GM21447 (cell line): Measurements from ENCODE around the gene MAN1C1.

Experiments used
- ATAC-seq: cut with Tn5 transposase; IDR thresholded peaks from one replicate; pipeline ENCODE4 v1.9.1; 2021; ENCODE audit not compliant: unreplicated experiment

MAN1C1 gene

GRCh38 chr1:25774206-25774803, 157.7 kb downstream of the MAN1C1 start:
- no peak for ATAC-seq

GRCh38 chr1:25774921-25775771, 158.6 kb downstream of the MAN1C1 start:
- ATAC-seq, result no peak

- ATAC-seq, result no peak
These were observed 162.8 kb downstream of the MAN1C1 start for GRCh38 chr1:25779388-25779787.

- ATAC-seq, result no peak
These were observed 163.3 kb downstream of the MAN1C1 start for GRCh38 chr1:25779894-25780293.

DNA sequence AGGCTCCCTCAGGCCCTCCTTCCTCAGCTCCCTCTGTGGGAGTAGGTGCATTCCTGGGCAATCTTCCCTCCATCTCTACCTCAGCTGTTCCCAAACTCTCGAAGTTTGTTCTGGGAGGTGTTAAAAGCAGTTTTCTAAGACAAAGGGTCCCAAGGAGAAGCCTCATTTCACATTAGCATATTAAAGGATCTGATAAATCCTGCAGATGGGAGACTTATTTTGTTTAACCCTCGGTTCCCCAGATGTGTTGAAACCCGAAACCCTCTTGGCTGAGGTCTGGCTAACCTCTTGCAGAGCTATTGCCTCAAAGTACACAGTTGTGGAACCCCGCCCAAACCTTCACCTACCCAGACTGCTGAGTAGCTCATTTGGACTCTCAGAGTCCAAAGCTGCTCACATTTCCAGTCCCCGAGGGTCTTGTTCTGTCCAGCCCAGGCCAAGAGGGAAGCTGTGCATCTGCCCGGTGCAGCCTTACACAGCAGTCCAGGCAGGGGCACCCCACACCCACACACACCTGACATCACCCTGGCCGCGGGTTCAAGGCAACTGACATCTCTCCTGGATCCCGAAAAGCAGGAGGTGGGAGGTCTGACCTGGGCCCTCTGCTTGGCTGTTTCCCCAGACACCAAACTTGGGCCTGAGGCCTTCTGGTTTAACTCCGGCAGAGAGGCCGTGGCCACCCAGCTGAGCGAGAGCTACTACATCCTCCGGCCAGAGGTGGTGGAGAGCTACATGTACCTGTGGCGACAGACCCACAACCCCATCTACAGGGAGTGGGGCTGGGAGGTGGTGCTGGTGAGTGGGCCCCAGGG, 163.9 kb downstream of the MAN1C1 start:
- ATAC-seq, result no peak

- no peak for ATAC-seq
These were observed 164.5 kb downstream of the MAN1C1 start for GRCh38 chr1:25781130-25781433.

DNA sequence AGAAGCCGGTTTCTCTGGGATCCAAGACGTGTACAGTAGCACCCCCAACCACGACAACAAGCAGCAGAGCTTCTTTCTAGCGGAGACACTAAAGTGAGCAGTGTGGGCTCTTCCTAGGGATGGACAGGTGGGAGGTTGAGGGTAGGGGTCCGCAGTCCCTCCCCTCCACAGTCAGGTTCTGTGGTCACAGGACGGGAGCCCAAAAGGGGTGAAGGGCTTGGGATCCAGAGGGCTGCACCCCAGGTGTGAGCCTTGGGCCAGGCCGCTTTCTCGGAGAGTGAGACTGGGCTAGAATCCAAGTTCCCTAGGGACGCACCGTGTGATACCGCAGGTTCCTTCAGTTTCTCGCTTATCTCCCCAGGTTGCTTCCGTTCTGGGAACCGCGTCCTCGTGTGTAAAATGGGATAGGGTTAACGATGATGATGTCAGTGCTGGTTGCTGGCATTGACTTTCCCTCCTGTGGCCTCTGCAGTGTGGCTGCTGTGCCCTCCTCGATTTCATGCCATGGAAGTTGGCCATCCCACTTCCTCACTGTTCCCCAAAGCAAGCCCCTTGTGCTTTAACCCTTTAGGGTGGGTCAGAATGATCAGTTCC, 166.1 kb downstream of the MAN1C1 start:
- ATAC-seq, result no peak

DNA sequence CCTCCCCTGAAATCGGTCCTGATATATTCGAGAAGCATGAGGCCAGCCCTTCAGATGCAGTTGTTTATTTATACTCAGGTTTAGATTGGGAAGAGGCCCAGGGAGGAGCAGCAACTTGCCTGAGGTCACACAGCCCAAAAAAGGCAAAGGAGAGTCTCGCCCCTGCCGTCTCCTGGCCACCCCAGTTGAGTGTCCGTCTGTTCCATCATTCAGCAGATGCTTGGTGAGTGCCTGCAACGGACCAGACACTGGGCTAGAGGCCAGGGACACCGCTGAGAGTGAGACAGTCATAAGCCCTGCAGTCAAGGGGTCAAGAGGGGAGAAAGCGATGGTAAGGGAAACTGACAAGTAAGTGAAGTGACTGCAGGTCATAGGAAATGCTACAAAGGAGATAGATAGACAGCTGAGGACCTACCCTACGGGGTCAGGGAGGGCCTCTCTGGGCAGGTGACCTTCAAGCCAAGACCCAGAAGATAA, 168.0 kb downstream of the MAN1C1 start:
- ATAC-seq, result no peak

DNA sequence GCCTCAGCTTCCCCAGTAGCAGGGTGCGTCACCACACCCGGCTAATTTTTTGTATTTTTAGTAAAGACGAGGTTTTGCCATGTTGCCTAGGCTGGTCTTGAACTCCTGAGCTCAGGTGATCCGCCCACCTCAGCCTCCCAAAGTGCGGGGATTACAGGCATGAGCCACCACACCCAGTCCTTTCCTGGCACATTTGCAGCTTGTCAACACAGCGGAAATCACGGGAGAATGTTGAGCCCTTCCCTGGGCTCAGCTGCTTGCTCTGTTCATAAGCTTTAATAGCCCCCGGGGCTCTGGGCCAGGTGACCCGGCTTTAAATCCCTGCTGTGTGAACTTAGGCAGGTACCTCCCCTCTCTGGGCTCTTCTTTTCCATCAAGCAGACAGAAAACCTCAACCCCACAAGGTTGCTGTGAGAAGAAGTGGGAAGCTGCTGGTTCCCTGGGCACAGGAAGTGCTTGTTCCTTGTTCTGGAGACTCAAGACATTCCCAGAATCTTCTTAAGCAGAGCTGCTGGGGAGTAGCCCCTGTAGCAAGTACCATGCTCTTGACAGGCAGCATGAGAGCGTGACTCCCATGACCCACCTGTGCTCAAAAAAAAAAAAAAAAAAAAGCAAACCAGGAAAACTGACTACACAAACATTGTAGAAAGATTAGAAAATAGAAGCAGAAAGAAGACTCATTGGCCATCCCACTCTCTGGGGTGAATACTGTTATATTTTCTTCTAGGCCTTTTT, 168.9 kb downstream of the MAN1C1 start:
- no peak for ATAC-seq

DNA sequence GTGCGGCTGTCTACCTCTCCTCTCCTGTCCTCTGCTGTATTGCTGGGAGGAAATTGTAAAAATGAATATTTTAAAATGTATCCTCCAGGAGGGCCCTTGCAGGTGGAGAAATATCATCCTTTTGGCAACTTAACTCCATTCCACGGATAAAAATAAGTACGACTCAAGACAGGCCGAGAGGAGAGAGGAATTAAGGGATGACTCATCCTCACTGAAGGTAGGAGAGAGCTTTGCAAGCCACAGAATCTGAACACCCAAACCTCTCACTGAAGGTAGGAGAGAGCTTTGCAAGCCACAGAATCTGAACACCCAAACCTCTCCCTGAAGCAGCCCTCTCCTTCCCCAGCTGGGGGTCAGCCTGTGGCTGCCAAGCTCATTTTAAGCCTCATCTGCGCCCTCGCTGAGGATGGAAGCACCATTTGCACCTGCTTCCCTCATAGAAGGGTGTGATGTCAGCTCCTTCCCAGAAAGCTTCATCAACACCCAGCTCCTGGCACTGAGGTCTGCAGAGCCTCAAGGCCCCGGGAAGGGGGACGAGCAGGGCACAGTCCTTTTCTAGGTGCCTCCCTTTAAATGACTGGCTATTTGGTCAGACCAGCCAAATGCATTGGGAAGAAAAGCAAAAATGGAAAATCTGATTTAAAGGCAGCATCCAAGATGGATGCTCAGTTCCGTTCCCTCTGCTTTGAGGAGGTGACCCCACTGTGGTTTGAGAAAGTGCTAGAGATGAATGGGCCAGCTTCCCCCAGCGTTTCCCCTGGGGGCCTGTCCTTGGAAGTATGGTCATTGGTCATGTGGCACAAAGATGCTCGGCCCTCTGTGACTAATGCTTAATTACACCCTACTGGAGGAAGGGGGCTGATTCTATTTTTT, 170.5 kb downstream of the MAN1C1 start:
- ATAC-seq, result no peak

- ATAC-seq, result no peak
These were observed 171.2 kb downstream of the MAN1C1 start for GRCh38 chr1:25787760-25788166.

DNA sequence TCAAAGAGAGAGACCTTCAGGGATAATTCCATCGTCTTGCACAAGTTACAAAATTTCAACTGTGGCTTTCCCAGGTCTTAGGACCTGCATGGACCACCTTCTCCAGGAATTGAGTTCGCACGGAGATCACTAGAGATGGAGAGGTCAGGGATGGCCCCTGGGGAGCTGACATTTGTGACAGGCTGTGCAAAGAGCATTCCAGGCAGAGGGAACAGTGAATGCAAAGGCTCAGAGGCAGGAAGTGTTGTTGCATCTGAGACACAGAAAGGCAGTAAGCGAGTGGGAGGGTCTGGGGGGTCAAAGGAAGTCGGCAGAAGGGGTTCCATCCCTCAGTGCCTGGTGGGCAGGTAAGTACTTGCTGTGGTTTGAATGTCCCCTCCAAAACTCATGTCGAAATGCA, 173.9 kb downstream of the MAN1C1 start:
- ATAC-seq, result no peak

DNA sequence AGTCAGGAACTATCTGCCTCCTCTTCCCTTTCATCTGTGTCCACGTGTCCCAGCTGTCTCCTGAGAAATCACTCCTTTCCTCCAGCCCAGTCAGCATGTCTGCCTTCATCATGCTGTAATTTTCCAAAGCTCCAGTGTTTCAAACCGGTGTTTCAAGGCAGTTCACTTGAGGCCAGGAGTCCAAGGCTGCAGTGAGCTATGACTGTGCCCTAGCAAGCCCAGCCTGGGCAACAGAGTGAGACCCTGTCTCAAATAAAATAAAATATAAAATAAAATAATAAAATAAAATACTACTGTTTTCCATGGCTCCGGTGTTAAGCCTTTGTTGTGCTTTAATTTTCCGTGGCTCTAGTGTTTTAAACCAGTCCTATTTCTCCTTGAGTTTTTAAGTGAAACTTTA, 175.5 kb downstream of the MAN1C1 start:
- no peak for ATAC-seq

- ATAC-seq, result no peak
These were observed 177.1 kb downstream of the MAN1C1 start for GRCh38 chr1:25793585-25794170.

GRCh38 chr1:25794325-25794724, 177.7 kb downstream of the MAN1C1 start:
- ATAC-seq, result no peak

DNA sequence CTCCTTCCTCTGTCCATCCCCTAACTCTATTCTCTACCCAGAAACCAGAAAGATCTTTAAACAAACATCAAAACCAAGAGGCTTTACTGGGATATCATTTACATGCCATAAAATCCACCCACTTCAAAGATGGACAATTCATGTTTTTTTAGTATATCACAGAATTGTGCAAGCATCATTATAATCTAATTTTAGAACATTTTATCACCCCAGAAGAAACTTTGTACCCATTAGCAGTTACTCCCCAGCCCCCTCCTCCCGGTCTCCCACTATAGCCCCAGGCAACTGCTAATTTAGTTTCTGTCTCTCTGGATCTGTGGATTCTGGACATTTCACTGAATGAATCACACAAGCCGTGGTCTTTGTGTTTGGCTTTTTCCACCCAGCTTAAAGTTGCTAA, 178.6 kb downstream of the MAN1C1 start:
- ATAC-seq, result no peak

DNA sequence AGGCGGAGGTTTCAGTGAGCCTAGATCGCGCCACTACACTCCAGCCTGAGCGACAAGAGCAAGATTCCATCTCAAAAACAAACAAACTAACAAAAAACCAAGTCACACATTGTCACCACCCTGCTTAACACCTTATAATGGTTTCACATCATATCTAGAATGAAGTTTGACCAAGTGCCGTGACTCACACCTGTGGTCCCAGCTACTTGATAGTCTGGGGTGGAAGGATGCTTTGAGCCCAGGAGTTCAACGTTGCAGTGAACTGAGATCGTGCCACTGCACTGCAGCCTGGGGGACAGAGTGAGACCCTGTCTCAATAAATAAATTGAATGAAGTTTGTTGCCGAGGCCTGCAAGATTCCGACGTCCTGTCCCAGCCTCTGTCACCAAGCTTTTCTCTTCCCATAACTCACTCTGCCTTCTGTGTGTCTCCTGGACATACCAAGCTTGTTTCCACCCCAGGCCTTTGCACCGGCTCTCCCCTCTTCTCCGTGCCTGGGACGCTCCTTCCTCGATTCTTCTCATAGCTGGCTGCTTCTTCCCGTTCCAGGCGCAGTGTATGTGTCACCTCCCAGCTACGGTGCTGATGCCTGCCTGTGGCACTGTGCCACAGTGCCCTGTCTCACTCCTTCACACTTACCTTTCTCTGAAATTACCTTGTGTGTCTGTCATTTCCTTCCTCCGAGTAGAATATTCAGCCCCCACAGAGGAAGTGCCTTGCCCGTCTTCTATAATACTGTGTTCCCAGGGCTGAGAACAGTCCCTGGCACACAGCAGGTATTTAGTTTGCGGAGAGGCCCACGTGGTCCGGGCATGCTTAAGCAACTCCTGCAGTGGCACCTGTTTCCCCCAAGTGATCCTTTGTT, 179.6 kb downstream of the MAN1C1 start:
- ATAC-seq, result no peak

DNA sequence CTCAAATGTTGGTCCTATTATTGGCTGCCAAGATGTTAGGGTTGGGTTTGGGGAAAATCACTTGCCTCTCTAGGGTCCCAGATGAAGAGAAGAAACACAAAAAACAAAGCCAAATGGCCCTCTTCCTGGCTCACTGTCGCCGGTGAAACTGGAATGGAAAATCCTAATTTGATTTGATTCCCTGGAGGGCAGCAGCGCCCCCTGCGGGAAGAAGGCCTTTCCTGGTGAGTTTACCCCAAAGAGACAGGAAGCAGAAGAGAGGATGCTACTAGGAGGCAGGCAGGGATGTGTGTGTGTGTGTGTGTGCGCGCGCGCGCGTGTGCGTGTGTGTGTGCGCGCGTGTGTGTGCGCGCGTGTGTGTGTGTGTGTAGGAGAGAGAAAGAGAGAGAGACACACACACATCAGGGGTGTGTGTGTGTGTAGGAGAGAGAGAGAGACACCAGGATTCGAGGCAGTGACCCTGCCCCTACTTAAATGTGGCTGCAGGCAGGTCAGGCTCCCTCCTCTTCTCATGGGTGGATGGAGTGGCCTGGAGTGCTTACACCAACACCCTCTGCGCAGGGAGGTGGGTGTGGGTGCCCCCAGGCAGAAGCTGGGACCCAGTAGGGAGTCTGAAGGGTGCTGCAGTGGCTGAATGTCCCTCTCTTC, 180.3 kb downstream of the MAN1C1 start:
- no peak for ATAC-seq
